ENCODE measurements around the gene CUL5.

The CUL5 gene

GRCh38 chr11:107988397-107989158 is 20.1 kb upstream of the CUL5 start:
- no peak for TF ChIP-seq CTCF (conservative IDR thresholded peaks at IDR 0.05; ENCODE audit: low read length)
- H3K4me3 ChIP-seq (ENCODE audit: low read length): no peak overlapping the region
- no peak for DNase-seq (ENCODE audit: low read depth)

GRCh38 chr11:107991868-107992414 is 16.8 kb upstream of the CUL5 start:
- TF ChIP-seq CTCF (conservative IDR thresholded peaks at IDR 0.05; ENCODE audit: low read length): no peak
- no peak for DNase-seq (ENCODE audit: low read depth)
- H3K4me3 ChIP-seq (ENCODE audit: low read length): no peak overlapping the region

DNA sequence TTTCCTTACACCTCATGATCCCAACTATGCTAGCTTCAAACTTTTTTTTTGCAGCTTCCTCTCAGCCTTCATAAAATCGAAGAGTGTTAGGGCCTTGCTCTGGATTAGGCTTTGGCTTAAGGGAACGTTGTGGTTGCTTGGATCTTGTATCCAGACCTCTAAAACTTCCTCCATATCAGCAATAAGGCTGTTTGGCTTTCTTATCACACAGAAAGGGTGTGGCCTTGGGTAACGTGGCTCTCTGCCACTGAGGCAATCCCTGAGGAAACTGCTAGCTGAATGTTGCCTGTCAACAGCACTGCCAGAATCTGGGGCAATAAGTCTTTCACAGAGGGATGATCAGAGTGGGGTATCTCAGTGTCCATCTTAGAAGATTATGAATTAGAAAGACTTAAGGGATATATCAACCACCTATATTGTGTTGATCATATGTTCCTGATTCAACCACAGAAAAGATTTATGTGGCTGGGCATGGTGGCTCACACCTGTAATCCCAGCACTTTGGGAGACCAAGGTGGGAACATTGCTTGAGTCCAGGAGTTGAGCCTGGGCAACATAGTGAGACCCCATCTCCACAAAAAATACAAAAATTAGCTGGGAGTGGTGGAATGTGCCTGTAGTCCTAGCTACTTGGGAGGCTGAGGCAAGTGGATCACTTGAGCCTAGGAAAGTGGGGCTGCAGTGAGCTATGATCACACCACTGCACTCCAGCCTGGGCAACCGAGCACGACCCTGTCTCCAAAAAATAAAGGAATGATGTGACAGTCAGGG is 12.5 kb upstream of the CUL5 start:
- no peak for TF ChIP-seq CTCF (conservative IDR thresholded peaks at IDR 0.05; ENCODE audit: low read length)
- no peak overlapping the region for H3K4me3 ChIP-seq (ENCODE audit: low read length)
- DNase-seq (ENCODE audit: low read depth): no peak

DNA sequence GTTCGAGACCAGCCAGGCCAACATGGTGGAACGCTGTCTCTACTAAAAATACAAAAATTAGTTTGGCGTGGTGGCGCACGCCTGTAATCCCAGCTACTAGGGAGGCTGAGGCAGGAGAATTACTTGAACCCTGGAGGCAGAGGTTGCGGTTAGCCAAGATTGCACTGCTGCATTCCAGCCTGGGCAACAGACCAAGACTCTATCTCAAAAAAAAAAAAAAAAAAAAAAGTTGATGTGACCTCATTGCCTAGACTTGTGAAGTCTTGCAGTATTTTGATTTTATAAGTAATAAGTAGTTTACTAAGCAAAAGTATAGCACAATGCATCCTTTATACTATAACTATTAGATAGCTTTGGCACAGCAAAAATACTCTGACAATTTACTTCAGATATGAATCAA is 9.9 kb upstream of the CUL5 start:
- no peak overlapping the region for H3K4me3 ChIP-seq (ENCODE audit: low read length)
- no peak for TF ChIP-seq CTCF (conservative IDR thresholded peaks at IDR 0.05; ENCODE audit: low read length)

DNA sequence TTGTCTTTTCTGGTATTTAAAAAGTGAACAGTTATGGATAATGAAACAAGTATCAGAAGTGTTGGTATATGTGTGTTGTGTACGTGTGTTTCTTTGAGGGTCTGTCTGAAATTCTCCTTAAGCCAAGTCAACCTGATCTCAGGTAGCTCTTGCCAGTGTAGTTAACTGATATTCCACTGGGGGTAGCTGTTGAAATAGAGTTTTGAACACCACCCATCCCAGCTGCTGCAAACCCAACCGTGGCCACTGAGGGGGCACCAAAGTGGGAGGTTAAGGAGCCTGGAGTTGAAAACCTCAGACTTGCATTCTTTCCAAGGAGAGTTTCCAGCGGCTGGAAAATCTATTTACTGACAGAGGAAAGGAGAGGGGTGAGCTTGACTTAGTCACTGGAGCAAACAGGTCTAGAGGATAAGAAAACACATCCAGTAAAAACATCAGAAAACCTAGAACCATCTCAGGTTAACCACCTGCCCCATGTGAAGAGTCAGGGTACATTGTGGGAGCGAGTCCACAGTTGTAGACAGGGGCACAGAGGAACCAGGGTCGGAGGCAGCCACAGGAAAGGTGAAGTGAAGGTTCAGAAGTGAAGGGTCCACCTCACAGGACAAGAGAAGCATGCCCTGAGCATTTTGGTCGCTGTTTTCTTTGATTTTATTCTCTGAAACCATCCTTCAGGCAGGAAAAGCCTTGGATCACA is 8.8 kb upstream of the CUL5 start:
- TF ChIP-seq CTCF (conservative IDR thresholded peaks at IDR 0.05; ENCODE audit: low read length): peak; percentile 41
- DNase-seq (ENCODE audit: low read depth): peak; percentile 21
- H3K4me3 ChIP-seq (ENCODE audit: low read length): no peak overlapping the region

More for the DNA sequence above, 9.9 kb upstream of the CUL5 start:
- peak; percentile 6 for DNase-seq (ENCODE audit: low read depth)

- no peak for TF ChIP-seq CTCF (conservative IDR thresholded peaks at IDR 0.05; ENCODE audit: low read length)
- no peak for DNase-seq (ENCODE audit: low read depth)
- no peak overlapping the region for H3K4me3 ChIP-seq (ENCODE audit: low read length)
Observed at GRCh38 chr11:108002476-108002875, 6.2 kb upstream of the CUL5 start.

All from AG10803 (cell line).